Measurements from ENCODE around the gene RPN1. TPM values are rescaled to one million over a fixed set of nuclear protein-coding genes. Genes with fewer than 3 reads are reported as not detected.
A peak's percentile ranks its signal among the peaks of the same experiment; 100 is the strongest.

RPN1 gene
- total and polyA plus RNA-seq, 2 experiments from 2014 or later = 419 to 422 TPM

GRCh38 chr3:128605091-128606046 is 45.2 kb downstream of the RPN1 start:
- no peak overlapping the region for H3K4me3 ChIP-seq
- H3K79me2 ChIP-seq = no peaks in the 10 kb centered on the region
- no peak for TF ChIP-seq EZH2 (IDR thresholded peaks at IDR 0.05; ENCODE audit: borderline replicate concordance)
- no peak for TF ChIP-seq EZH2phosphoT487 (IDR thresholded peaks at IDR 0.05; ENCODE audit: low read depth, severe bottlenecking, unreplicated experiment)
- TF ChIP-seq CTCF (IDR thresholded peaks at IDR 0.05; ENCODE audit: poor library complexity) = peak; percentile 25
- no peak for DNase-seq (ENCODE audit: low spot score)
- no peaks in the 10 kb centered on the region for H4K20me1 ChIP-seq (ENCODE audit: insufficient read depth, poor library complexity, severe bottlenecking)
- H3K36me3 ChIP-seq (replicated peaks; ENCODE audit: insufficient read depth, low read depth) = no peaks in the 10 kb centered on the region
- no peaks in the 10 kb centered on the region for H3K9me3 ChIP-seq (ENCODE audit: low read depth)
- H3K4me2 ChIP-seq = no peak overlapping the region
- no peaks in the 10 kb centered on the region for H3K27me3 ChIP-seq
- H3K9me2 ChIP-seq (replicated peaks; ENCODE audit: insufficient read depth) = no peaks in the 10 kb centered on the region
- H3K4me1 ChIP-seq (ENCODE audit: insufficient read depth) = no peaks in the 10 kb centered on the region
- 75% methylated on average over 11 of the region's 11 CpGs for WGBS (ENCODE audit: low lambda C conversion rate, missing lambda C conversion rate)
- H3K27ac ChIP-seq = no peak overlapping the region
- H2AFZ ChIP-seq = no peak overlapping the region

- H3K27ac ChIP-seq = no peak overlapping the region
- WGBS (ENCODE audit: low lambda C conversion rate, missing lambda C conversion rate) = 81% methylated on average over 15 of the region's 20 CpGs
- no peaks in the 10 kb centered on the region for H3K4me1 ChIP-seq (ENCODE audit: insufficient read depth)
- H3K4me3 ChIP-seq = no peak overlapping the region
- no peaks in the 10 kb centered on the region for H3K9me2 ChIP-seq (replicated peaks; ENCODE audit: insufficient read depth)
- TF ChIP-seq CTCF (IDR thresholded peaks at IDR 0.05; ENCODE audit: poor library complexity) (no peak), EZH2 (IDR thresholded peaks at IDR 0.05; ENCODE audit: borderline replicate concordance) (no peak), EZH2phosphoT487 (IDR thresholded peaks at IDR 0.05; ENCODE audit: low read depth, severe bottlenecking, unreplicated experiment) (no peak)
- no peaks in the 10 kb centered on the region for H3K9me3 ChIP-seq (ENCODE audit: low read depth)
- H3K4me2 ChIP-seq = no peak overlapping the region
- H2AFZ ChIP-seq = no peak overlapping the region
- no peak for DNase-seq (ENCODE audit: low spot score)
- no peaks in the 10 kb centered on the region for H3K27me3 ChIP-seq
- no peaks in the 10 kb centered on the region for H3K79me2 ChIP-seq
- no peaks in the 10 kb centered on the region for H4K20me1 ChIP-seq (ENCODE audit: insufficient read depth, poor library complexity, severe bottlenecking)
- no peaks in the 10 kb centered on the region for H3K36me3 ChIP-seq (replicated peaks; ENCODE audit: insufficient read depth, low read depth)
Observed at GRCh38 chr3:128603811-128604775, 46.5 kb downstream of the RPN1 start.

GRCh38 chr3:128603313-128603712 is 47.3 kb downstream of the RPN1 start:
- H3K27ac ChIP-seq = no peak overlapping the region
- no peaks in the 10 kb centered on the region for H3K27me3 ChIP-seq
- DNase-seq (ENCODE audit: low spot score) = no peak
- H3K9me3 ChIP-seq (ENCODE audit: low read depth) = no peaks in the 10 kb centered on the region
- H4K20me1 ChIP-seq (ENCODE audit: insufficient read depth, poor library complexity, severe bottlenecking) = no peaks in the 10 kb centered on the region
- WGBS (ENCODE audit: low lambda C conversion rate, missing lambda C conversion rate) = 98% methylated on average over 8 of the region's 8 CpGs
- no peak overlapping the region for H2AFZ ChIP-seq
- H3K79me2 ChIP-seq = no peaks in the 10 kb centered on the region
- H3K4me2 ChIP-seq = no peak overlapping the region
- H3K36me3 ChIP-seq (replicated peaks; ENCODE audit: insufficient read depth, low read depth) = no peaks in the 10 kb centered on the region
- no peak overlapping the region for H3K4me3 ChIP-seq
- TF ChIP-seq EZH2phosphoT487 (IDR thresholded peaks at IDR 0.05; ENCODE audit: low read depth, severe bottlenecking, unreplicated experiment) = no peak
- TF ChIP-seq CTCF (IDR thresholded peaks at IDR 0.05; ENCODE audit: poor library complexity) = no peak
- no peak for TF ChIP-seq EZH2 (IDR thresholded peaks at IDR 0.05; ENCODE audit: borderline replicate concordance)
- no peaks in the 10 kb centered on the region for H3K4me1 ChIP-seq (ENCODE audit: insufficient read depth)
- H3K9me2 ChIP-seq (replicated peaks; ENCODE audit: insufficient read depth) = no peaks in the 10 kb centered on the region
